HL-60 (cell line): ENCODE results near the gene GRM5.

Experiments
- DNase-seq, 2 experiments: peaks; one replicate each; pipeline ENCODE4 v3.0.0-alpha.2; 2010 to 2020; ENCODE audit warnings: low read depth in 1 of 2, low spot score in 1 of 2
- H3K27ac ChIP-seq: fragments of 250-450 bp; sonication (Bioruptor Pico); replicated peaks from 2 replicates; pipeline ENCODE4 v1.5.1; 2020; ENCODE audit warnings: mild to moderate bottlenecking, moderate library complexity
- H3K27me3 ChIP-seq: fragments of 250-450 bp; sonication (Bioruptor Pico); 2 replicates; pipeline ENCODE4 v1.5.1; 2021; ENCODE audit warnings: mild to moderate bottlenecking, moderate library complexity; ENCODE audit not compliant: insufficient read depth, poor library complexity, severe bottlenecking
- H3K4me3 ChIP-seq: replicated peaks from 2 replicates; pipeline ENCODE4 v1.5.1; 2011; ENCODE audit warnings: mild to moderate bottlenecking, control low read depth, low read length; ENCODE audit not compliant: insufficient read depth
- CTCF ChIP-seq: IDR thresholded peaks from one replicate; pipeline ENCODE4 v1.5.1; 2011; ENCODE audit warnings: low read length, control low read depth, inconsistent platforms; ENCODE audit not compliant: insufficient read depth
- GABPA ChIP-seq: IDR thresholded peaks from 2 replicates; pipeline ENCODE4 v1.6.1; 2012; ENCODE audit warnings: low read depth
- POLR2AphosphoS5 ChIP-seq: IDR thresholded peaks from 2 replicates; pipeline ENCODE4 v1.6.1; 2012; ENCODE audit warnings: low read depth
- REST ChIP-seq: IDR thresholded peaks from 2 replicates; pipeline ENCODE4 v1.6.1; 2012; ENCODE audit warnings: low read depth; ENCODE audit not compliant: insufficient replicate concordance
- SPI1 ChIP-seq: IDR thresholded peaks from 2 replicates; pipeline ENCODE4 v1.6.1; 2012; ENCODE audit warnings: low read depth, mild to moderate bottlenecking, borderline replicate concordance

The GRM5 gene

GRCh38 chr11:88790182-88790581, 275.6 kb downstream of the GRM5 start:
- TF ChIP-seq SPI1 (no peak), POLR2AphosphoS5 (no peak), REST (no peak), GABPA (no peak), CTCF (no peak)
- Histone ChIP-seq H3K27me3 (no peaks in the 10 kb centered on the region), H3K4me3 (no peak overlapping the region), H3K27ac (no peak overlapping the region)
- DNase-seq: no peak

GRCh38 chr11:88779577-88779976, 286.2 kb downstream of the GRM5 start:
- Histone ChIP-seq H3K27me3 (no peaks in the 10 kb centered on the region), H3K4me3 (no peak overlapping the region), H3K27ac (no peak overlapping the region)
- TF ChIP-seq CTCF: no peak
- no peak for TF ChIP-seq SPI1
- no peak for TF ChIP-seq GABPA
- TF ChIP-seq POLR2AphosphoS5: no peak
- no peak for TF ChIP-seq REST
- no peak for DNase-seq

- TF ChIP-seq GABPA (no peak), SPI1 (no peak), REST (no peak), CTCF (no peak), POLR2AphosphoS5 (no peak)
- Histone ChIP-seq H3K4me3 (no peak overlapping the region), H3K27me3 (no peaks in the 10 kb centered on the region), H3K27ac (no peak overlapping the region)
- no peak for DNase-seq
Measured at GRCh38 chr11:88770475-88771079, 295.2 kb downstream of the GRM5 start.
